ENCODE results near the gene PDE11A. TPM values are rescaled to one million over a fixed set of nuclear protein-coding genes. Genes with fewer than 3 reads are reported as not detected.

Gene PDE11A
- total RNA-seq, 6 experiments from 2014 or later: 1.2 to 3.1 (median 1.4) TPM

GRCh38 chr2:177897278-177897677 is 175.3 kb downstream of the PDE11A start:
- H3K4me1 Mint-ChIP-seq (ENCODE audit: low read depth): peaks cover 10% of the 10 kb centered on the region; the same call in 1 of the 2 replicates
- no peaks in the 10 kb centered on the region for H3K36me3 Mint-ChIP-seq (ENCODE audit: low read depth)
- no peaks in the 10 kb centered on the region for H3K9me3 Mint-ChIP-seq
- peaks cover 2% of the 10 kb centered on the region for H3K27me3 Mint-ChIP-seq (ENCODE audit: insufficient read depth)
- DNase-seq: no peak
- no peak overlapping the region for H3K27ac Mint-ChIP-seq
- no peak overlapping the region for H3K4me3 Mint-ChIP-seq
- no peak for TF ChIP-seq CTCF (IDR thresholded peaks at IDR 0.05)

GRCh38 chr2:177896587-177896986 is 176.0 kb downstream of the PDE11A start:
- no peak for TF ChIP-seq CTCF (IDR thresholded peaks at IDR 0.05)
- no peaks in the 10 kb centered on the region; the same call in 1 of the 2 replicates for H3K27me3 Mint-ChIP-seq (ENCODE audit: insufficient read depth)
- no peaks in the 10 kb centered on the region for H3K9me3 Mint-ChIP-seq
- H3K4me1 Mint-ChIP-seq (ENCODE audit: low read depth): peaks cover 10% of the 10 kb centered on the region; the same call in 1 of the 2 replicates
- no peak overlapping the region for H3K4me3 Mint-ChIP-seq
- no peaks in the 10 kb centered on the region for H3K36me3 Mint-ChIP-seq (ENCODE audit: low read depth)
- DNase-seq: no peak
- H3K27ac Mint-ChIP-seq: no peak overlapping the region

- Mint-ChIP-seq H3K9me3 (no peaks in the 10 kb centered on the region), H3K27ac (no peak overlapping the region), H3K4me3 (no peak overlapping the region), H3K4me1 (ENCODE audit: low read depth) (peaks cover 10% of the 10 kb centered on the region; the same call in 1 of the 2 replicates), H3K27me3 (ENCODE audit: insufficient read depth) (no peaks in the 10 kb centered on the region; the same call in 1 of the 2 replicates), H3K36me3 (ENCODE audit: low read depth) (no peaks in the 10 kb centered on the region)
- no peak for DNase-seq
- TF ChIP-seq CTCF (IDR thresholded peaks at IDR 0.05): no peak
Measured at GRCh38 chr2:177894546-177894945, 178.0 kb downstream of the PDE11A start.

- H3K9me3 Mint-ChIP-seq: no peaks in the 10 kb centered on the region
- no peak for DNase-seq
- peaks cover 10% of the 10 kb centered on the region; the same call in 1 of the 2 replicates for H3K4me1 Mint-ChIP-seq (ENCODE audit: low read depth)
- no peak for TF ChIP-seq CTCF (IDR thresholded peaks at IDR 0.05)
- no peaks in the 10 kb centered on the region; the same call in 1 of the 2 replicates for H3K27me3 Mint-ChIP-seq (ENCODE audit: insufficient read depth)
- no peak overlapping the region for H3K27ac Mint-ChIP-seq
- no peak overlapping the region for H3K4me3 Mint-ChIP-seq
- no peaks in the 10 kb centered on the region for H3K36me3 Mint-ChIP-seq (ENCODE audit: low read depth)
Measured at GRCh38 chr2:177893880-177894279, 178.7 kb downstream of the PDE11A start.

GRCh38 chr2:177891533-177891932 is 181.0 kb downstream of the PDE11A start:
- Mint-ChIP-seq H3K9me3 (no peaks in the 10 kb centered on the region), H3K4me1 (ENCODE audit: low read depth) (peaks cover 10% of the 10 kb centered on the region; the same call in 1 of the 2 replicates), H3K27me3 (ENCODE audit: insufficient read depth) (no peaks in the 10 kb centered on the region; the same call in 1 of the 2 replicates), H3K36me3 (ENCODE audit: low read depth) (no peaks in the 10 kb centered on the region), H3K4me3 (no peak overlapping the region), H3K27ac (no peak overlapping the region)
- no peak for TF ChIP-seq CTCF (IDR thresholded peaks at IDR 0.05)
- no peak for DNase-seq

Data from HFFc6 (cell line).